NCI-H187 treated with DMSO at 0.1 percent for 48 hours (cell line): ENCODE results near the gene EIF4E1B.
A peak's percentile ranks its signal among the peaks of the same experiment; 100 is the strongest.

Source experiments
- DNase-seq: peaks from one replicate; lab custom pipeline; 2025; lab: John Stamatoyannopoulos, UW

EIF4E1B gene

GRCh38 chr5:176647030-176647842 lies 16.8 kb downstream of the EIF4E1B start, which contains the start of gene TSPAN17:
Gene TSPAN17 (plus strand): TSS chr5:176647484. CDS start chr5:176647616, 132 bp downstream.
- DNase-seq: peak; percentile 78

GRCh38 chr5:176647843-176648473 lies 17.5 kb downstream of the EIF4E1B start:
- no peak for DNase-seq

- DNase-seq: no peak
Observed at GRCh38 chr5:176648474-176649194, 18.2 kb downstream of the EIF4E1B start.

GRCh38 chr5:176650354-176650884 lies 19.9 kb downstream of the EIF4E1B start:
- no peak for DNase-seq

- no peak for DNase-seq
Observed at GRCh38 chr5:176651472-176651980, 21.1 kb downstream of the EIF4E1B start.

- no peak for DNase-seq
Observed at GRCh38 chr5:176652136-176652535, 21.7 kb downstream of the EIF4E1B start.

- DNase-seq: no peak
Observed at GRCh38 chr5:176653401-176654385, 23.2 kb downstream of the EIF4E1B start.

- no peak for DNase-seq
Observed at GRCh38 chr5:176654856-176655255, 24.4 kb downstream of the EIF4E1B start.

GRCh38 chr5:176656467-176656990 lies 26.1 kb downstream of the EIF4E1B start:
- no peak for DNase-seq

- peak; percentile 18 for DNase-seq
Observed at GRCh38 chr5:176658007-176658599, 27.6 kb downstream of the EIF4E1B start.

GRCh38 chr5:176658817-176659511 lies 28.5 kb downstream of the EIF4E1B start:
- DNase-seq: no peak

- DNase-seq: no peak
Observed at GRCh38 chr5:176659512-176659839, 29.0 kb downstream of the EIF4E1B start.

- DNase-seq: no peak
Observed at GRCh38 chr5:176659860-176660461, 29.5 kb downstream of the EIF4E1B start.

- no peak for DNase-seq
Observed at GRCh38 chr5:176660530-176660859, 30.0 kb downstream of the EIF4E1B start.

GRCh38 chr5:176660860-176661641 lies 30.6 kb downstream of the EIF4E1B start:
- no peak for DNase-seq

- DNase-seq: no peak
Observed at GRCh38 chr5:176661676-176662075, 31.2 kb downstream of the EIF4E1B start.

- no peak for DNase-seq
Observed at GRCh38 chr5:176662371-176663333, 32.2 kb downstream of the EIF4E1B start.

GRCh38 chr5:176663566-176663965 lies 33.1 kb downstream of the EIF4E1B start:
- DNase-seq: no peak
